Fibroblast of lung (primary cell): ENCODE data around the gene TSEN54. TPM values are rescaled to one million over a fixed set of nuclear protein-coding genes. Genes with fewer than 3 reads are reported as not detected.

Experiments used
- DNase-seq, 2 donors: peaks; one replicate each; pipeline versions ENCODE4 v3.0.0 to v3.0.0-alpha.2; 2010; ENCODE audit warnings: low read depth in 2 of 2
- H2AFZ ChIP-seq: 2 replicates; pipeline ENCODE4 v1.5.1; 2012; ENCODE audit warnings: low read length, control low read depth, inconsistent platforms
- H3K27ac ChIP-seq: 2 replicates; pipeline ENCODE4 v1.5.1; 2011; ENCODE audit warnings: low read length, control low read depth; ENCODE audit not compliant: insufficient read depth
- H3K27me3 ChIP-seq: 2 replicates; pipeline ENCODE4 v1.5.1; 2011; ENCODE audit warnings: mild to moderate bottlenecking, low read length; ENCODE audit not compliant: control insufficient read depth, insufficient read depth
- H3K36me3 ChIP-seq: 2 replicates; pipeline ENCODE4 v1.5.1; 2011; ENCODE audit warnings: low read length; ENCODE audit not compliant: control insufficient read depth, insufficient read depth
- H3K4me1 ChIP-seq: 2 replicates; pipeline ENCODE4 v1.5.1; 2011; ENCODE audit warnings: low read length; ENCODE audit not compliant: control insufficient read depth, insufficient read depth; ENCODE audit errors: extremely low read depth
- H3K4me2 ChIP-seq: 2 replicates; pipeline ENCODE4 v1.5.1; 2011; ENCODE audit warnings: low read length, control low read depth; ENCODE audit not compliant: insufficient read depth; ENCODE audit errors: extremely low read depth
- H3K4me3 ChIP-seq, 4 experiments: fragments of 200-600 bp in 1 of 4; sonication (generic) in 1 of 4; replicated peaks in 1 of 4; 2 replicates each; pipeline ENCODE4 v1.5.1; 2011 to 2016; ENCODE audit warnings: low read length in 4 of 4, low read depth in 3 of 4, mild to moderate bottlenecking in 3 of 4, control low read depth in 2 of 4, inconsistent platforms in 1 of 4, mixed read lengths in 1 of 4; ENCODE audit not compliant: insufficient read depth in 1 of 4; ENCODE audit errors: control extremely low read depth in 1 of 4
- H3K79me2 ChIP-seq: 2 replicates; pipeline ENCODE4 v1.5.1; 2012; ENCODE audit warnings: mild to moderate bottlenecking, low read length, inconsistent platforms; ENCODE audit not compliant: control insufficient read depth, insufficient read depth
- H3K9ac ChIP-seq: 2 replicates; pipeline ENCODE4 v1.5.1; 2011; ENCODE audit warnings: mild to moderate bottlenecking, low read length, control low read depth; ENCODE audit not compliant: insufficient read depth
- H3K9me3 ChIP-seq: 2 replicates; pipeline ENCODE4 v1.5.1; 2012; ENCODE audit warnings: low read depth, low read length; ENCODE audit not compliant: control insufficient read depth, insufficient read depth
- H4K20me1 ChIP-seq: 2 replicates; pipeline ENCODE4 v1.5.1; 2011; ENCODE audit warnings: low read length; ENCODE audit not compliant: control insufficient read depth, insufficient read depth; ENCODE audit errors: extremely low read depth
- CTCF ChIP-seq, 2 donors: IDR thresholded peaks in 1 of 2; conservative IDR thresholded peaks in 1 of 2; 1 replicate in 1 of 2; 2 replicates in 1 of 2; pipeline ENCODE4 v1.5.1; 2011 to 2012; ENCODE audit warnings: low read length in 2 of 2, control low read depth in 1 of 2, inconsistent platforms in 1 of 2, low read depth in 1 of 2, mild to moderate bottlenecking in 1 of 2
- EZH2 ChIP-seq: IDR thresholded peaks from 2 replicates; pipeline ENCODE4 v1.5.1; 2012; ENCODE audit warnings: low read length, control low read depth, mild to moderate bottlenecking; ENCODE audit errors: missing control alignments
- polyA plus RNA-seq, 2 donors: library from polyadenylated mRNA; depleted of rRNA in 1 of 2; stranded (reverse) in 1 of 2; unstranded in 1 of 2; fragments of >200 nt; gene quantifications; 2 replicates each; pipeline ENCODE4 v1.2.1, GENCODE V29; 2011 to 2012; ENCODE audit warnings: missing spikeins in 1 of 2
- total RNA-seq: library from RNA; depleted of rRNA; stranded (reverse); fragments of >200 nt; gene quantifications from 2 replicates; pipeline ENCODE4 v1.2.1, GENCODE V29; 2014

TSEN54 gene
- total and polyA plus RNA-seq, 2 donors (not counting 1 experiment from before 2014, with no cell fraction given) = 5.3 to 7.8 TPM

- no peak overlapping the region for H3K4me3 ChIP-seq
- H4K20me1 ChIP-seq = no peaks in the 10 kb centered on the region
- H3K4me2 ChIP-seq = no peak overlapping the region
- no peak overlapping the region for H3K9ac ChIP-seq
- no peak overlapping the region for H2AFZ ChIP-seq
- H3K79me2 ChIP-seq = no peaks in the 10 kb centered on the region
- DNase-seq = no peak
- H3K9me3 ChIP-seq = no peaks in the 10 kb centered on the region
- peaks cover 12% of the 10 kb centered on the region for H3K36me3 ChIP-seq
- TF ChIP-seq EZH2 (no peak), CTCF (conservative IDR thresholded peaks at IDR 0.05 in 1 of 2, IDR thresholded peaks at IDR 0.05 in 1 of 2; ENCODE audit: low read depth in 1 of 2, low read length in 2 of 2) (no peak)
- H3K27me3 ChIP-seq = no peaks in the 10 kb centered on the region
- H3K27ac ChIP-seq = no peak overlapping the region
- H3K4me1 ChIP-seq = no peaks in the 10 kb centered on the region
These were observed 9.4 kb upstream of the TSEN54 start for GRCh38 chr17:75506888-75507287.

- H4K20me1 ChIP-seq = no peaks in the 10 kb centered on the region
- DNase-seq = no peak
- no peaks in the 10 kb centered on the region for H3K4me1 ChIP-seq
- H2AFZ ChIP-seq = no peak overlapping the region
- H3K9me3 ChIP-seq = no peaks in the 10 kb centered on the region
- TF ChIP-seq CTCF (conservative IDR thresholded peaks at IDR 0.05 in 1 of 2, IDR thresholded peaks at IDR 0.05 in 1 of 2; ENCODE audit: low read depth in 1 of 2, low read length in 2 of 2) (no peak), EZH2 (no peak)
- no peaks in the 10 kb centered on the region for H3K79me2 ChIP-seq
- peaks cover 12% of the 10 kb centered on the region for H3K36me3 ChIP-seq
- H3K4me2 ChIP-seq = no peak overlapping the region
- no peak overlapping the region for H3K9ac ChIP-seq
- H3K4me3 ChIP-seq = no peak overlapping the region
- no peak overlapping the region for H3K27ac ChIP-seq
- no peaks in the 10 kb centered on the region for H3K27me3 ChIP-seq
These were observed 8.3 kb upstream of the TSEN54 start for GRCh38 chr17:75507733-75508719.

- Histone ChIP-seq H3K9me3 (no peaks in the 10 kb centered on the region), H3K4me3 (no peak overlapping the region), H3K27me3 (no peaks in the 10 kb centered on the region), H3K27ac (no peak overlapping the region), H3K9ac (no peak overlapping the region), H3K36me3 (peaks cover 12% of the 10 kb centered on the region), H3K79me2 (no peaks in the 10 kb centered on the region), H2AFZ (no peak overlapping the region), H3K4me1 (no peaks in the 10 kb centered on the region), H4K20me1 (no peaks in the 10 kb centered on the region), H3K4me2 (no peak overlapping the region)
- no peak for DNase-seq
- no peak for TF ChIP-seq CTCF (conservative IDR thresholded peaks at IDR 0.05 in 1 of 2, IDR thresholded peaks at IDR 0.05 in 1 of 2; ENCODE audit: low read depth in 1 of 2, low read length in 2 of 2)
- no peak for TF ChIP-seq EZH2
These were observed 7.4 kb upstream of the TSEN54 start for GRCh38 chr17:75508931-75509361.
